Brain microvascular endothelial cell (primary cell): Measurements from ENCODE around the gene TRAPPC2B.
A peak's percentile ranks its signal among the peaks of the same experiment; 100 is the strongest.

Experiments
- DNase-seq: peaks from one replicate; pipeline ENCODE4 v3.0.0-alpha.2; 2020
- H3K27ac ChIP-seq: fragments of 250-450 bp; sonication (Bioruptor Pico); 2 replicates; pipeline ENCODE4 v1.5.1; 2020; ENCODE audit warnings: mild to moderate bottlenecking, moderate library complexity
- H3K27me3 ChIP-seq: fragments of 250-450 bp; sonication (Bioruptor Pico); replicated peaks from 2 replicates; pipeline ENCODE4 v1.5.1; 2020; ENCODE audit warnings: mild to moderate bottlenecking
- H3K36me3 ChIP-seq: fragments of 250-450 bp; sonication (Bioruptor Pico); replicated peaks from 2 replicates; pipeline ENCODE4 v1.5.1; 2020; ENCODE audit warnings: mild to moderate bottlenecking
- H3K4me3 ChIP-seq: 2 replicates; pipeline ENCODE4 v1.5.1; 2011; ENCODE audit warnings: low read depth, mild to moderate bottlenecking, control low read depth, low read length, moderate library complexity
- CTCF ChIP-seq: IDR thresholded peaks from 2 replicates; pipeline ENCODE4 v1.5.1; 2011; ENCODE audit warnings: low read depth, mild to moderate bottlenecking, moderate library complexity, low read length, control low read depth, inconsistent platforms; ENCODE audit errors: missing control alignments
- in situ Hi-C: cut with HindIII; loops from 2 replicates; pipeline ENCODE4 v1.10.0; 2017; ENCODE audit warnings: low sequenced_read_pairs, low pct_ligation_motif_present

TRAPPC2B gene

GRCh38 chr19:57321116-57321515, 42.2 kb upstream of the TRAPPC2B start:
- no peak for DNase-seq
- peaks cover 4% of the 10 kb centered on the region for H3K27me3 ChIP-seq
- TF ChIP-seq CTCF, result no peak
- no peak overlapping the region for H3K27ac ChIP-seq
- peaks cover 19% of the 10 kb centered on the region for H3K36me3 ChIP-seq
- in situ Hi-C loops, result no loop called here
- peak overlapping the region; percentile 82 for H3K4me3 ChIP-seq

- Histone ChIP-seq H3K27me3 (peaks cover 3% of the 10 kb centered on the region), H3K36me3 (peaks cover 24% of the 10 kb centered on the region), H3K4me3 (peak overlapping the region; percentile 82), H3K27ac (no peak overlapping the region)
- DNase-seq, result no peak
- in situ Hi-C loops, result no loop called here
- no peak for TF ChIP-seq CTCF
These were observed 41.6 kb upstream of the TRAPPC2B start for GRCh38 chr19:57321751-57322150.

- no peak for DNase-seq
- no peak for TF ChIP-seq CTCF
- in situ Hi-C loops, result no loop called here
- no peak overlapping the region for H3K4me3 ChIP-seq
- no peak overlapping the region for H3K27ac ChIP-seq
- H3K36me3 ChIP-seq, result peaks cover 51% of the 10 kb centered on the region
- H3K27me3 ChIP-seq, result no peaks in the 10 kb centered on the region
These were observed 38.4 kb upstream of the TRAPPC2B start for GRCh38 chr19:57324992-57325391.

GRCh38 chr19:57327993-57328392, 35.4 kb upstream of the TRAPPC2B start:
- H3K27ac ChIP-seq, result no peak overlapping the region
- in situ Hi-C loops, result no loop called here
- no peak for DNase-seq
- no peak overlapping the region for H3K4me3 ChIP-seq
- TF ChIP-seq CTCF, result no peak
- H3K36me3 ChIP-seq, result peaks cover 51% of the 10 kb centered on the region
- no peaks in the 10 kb centered on the region for H3K27me3 ChIP-seq

GRCh38 chr19:57334191-57334590, 29.2 kb upstream of the TRAPPC2B start:
- Histone ChIP-seq H3K4me3 (no peak overlapping the region), H3K27ac (no peak overlapping the region), H3K27me3 (no peaks in the 10 kb centered on the region), H3K36me3 (peaks cover 5% of the 10 kb centered on the region)
- TF ChIP-seq CTCF, result no peak
- no peak for DNase-seq
- in situ Hi-C loops, result no loop called here

- peak; percentile 52 for DNase-seq
- H3K27ac ChIP-seq, result no peak overlapping the region
- in situ Hi-C loops, result no loop called here
- TF ChIP-seq CTCF, result no peak
- no peaks in the 10 kb centered on the region for H3K36me3 ChIP-seq
- H3K4me3 ChIP-seq, result no peak overlapping the region
- H3K27me3 ChIP-seq, result no peaks in the 10 kb centered on the region
These were observed 24.5 kb upstream of the TRAPPC2B start for GRCh38 chr19:57338877-57339276.
